Stomach (tissue), 9 donors: ENCODE results near the gene PXMP4. TPM values are rescaled to one million over a fixed set of nuclear protein-coding genes. Genes with fewer than 3 reads are reported as not detected.

Experiments
- DNase-seq, 2 donors: peaks; one replicate each; pipeline versions ENCODE4 v3.0.0 to v3.0.0-alpha.2; 2013 to 2019
- H3K27ac ChIP-seq, 5 donors: fragments of 200-600 bp in 4 of 5; sonication (generic) in 4 of 5; one replicate each; pipeline ENCODE4 v1.5.1; 2013 to 2019; ENCODE audit warnings: mild to moderate bottlenecking in 1 of 5, moderate library complexity in 1 of 5
- H3K27me3 ChIP-seq, 3 donors: fragments of 200-600 bp; sonication (generic); one replicate each; pipeline ENCODE4 v1.5.1; 2017 to 2019; ENCODE audit warnings: mixed run types in 1 of 3
- H3K36me3 ChIP-seq, 4 donors: fragments of 200-600 bp; sonication (generic); 1 replicate in 3 of 4; 2 replicates in 1 of 4; pipeline ENCODE4 v1.5.1; 2016 to 2019
- H3K4me1 ChIP-seq, 4 donors: fragments of 200-600 bp; sonication (generic); one replicate each; pipeline ENCODE4 v1.5.1; 2016 to 2019
- H3K4me3 ChIP-seq, 4 donors: fragments of 200-600 bp; sonication (generic) in 3 of 4; one replicate each; pipeline ENCODE4 v1.5.1; 2016 to 2019; ENCODE audit warnings: mild to moderate bottlenecking in 1 of 4
- H3K9me3 ChIP-seq, 4 donors: fragments of 200-600 bp; sonication (generic); one replicate each; pipeline ENCODE4 v1.5.1; 2016 to 2019
- CTCF ChIP-seq, 7 experiments: fragments of 450-650 bp in 4 of 7; fragments of 200-600 bp in 3 of 7; sonication (generic) in 3 of 7; IDR thresholded peaks; one replicate each; pipeline ENCODE4 v1.5.1; 2016 to 2019; ENCODE audit warnings: antibody characterized with exemption in 7 of 7, control low read depth in 2 of 7, mild to moderate bottlenecking in 1 of 7
- EP300 ChIP-seq: sonication (generic); formaldehyde crosslinking; IDR thresholded peaks from one replicate; pipeline ENCODE4 v1.6.1; 2017; ENCODE audit warnings: antibody characterized with exemption
- POLR2A ChIP-seq, 4 donors: fragments of 450-650 bp; IDR thresholded peaks; one replicate each; pipeline ENCODE4 v1.6.1; 2016; ENCODE audit warnings: antibody characterized with exemption in 4 of 4, control low read depth in 2 of 4, mild to moderate bottlenecking in 1 of 4, moderate library complexity in 1 of 4
- POLR2AphosphoS5 ChIP-seq, 3 donors: sonication (generic); formaldehyde crosslinking; IDR thresholded peaks; one replicate each; pipeline ENCODE4 v1.6.1; 2016; ENCODE audit warnings: antibody characterized with exemption in 3 of 3
- WGBS, 5 donors: extraction: QIAGEN DNeasy Blood & Tissue Kit in 3 of 5; methylation state at CpG; one replicate each; pipeline versions ENCODE4 v1.1.5 to v1.1.7; 2013 to 2018; 5-methylcytosine and 5-hydroxymethylcytosine counted together
- intact Hi-C: fragments of 100-400 bp; cut with DNase I; formaldehyde crosslinking; loops from one replicate; pipeline ENCODE4 v1.15.1; 2023; ENCODE audit warnings: low total_unique reads
- polyA plus RNA-seq, 3 donors: library from polyadenylated mRNA; stranded (reverse); fragments of 200-250 nt; gene quantifications; one replicate each; pipeline ENCODE4 v1.2.3, GENCODE V29; 2013
- total RNA-seq, 5 donors: library from RNA; depleted of rRNA; stranded (reverse); fragments of >200 nt; gene quantifications; one replicate each; pipeline versions ENCODE4 v1.1.0 to v1.2.3, GENCODE V29; 2014 to 2016
- donor health status: healthy with polysubstance abuse.
- donor health status: Bipolar disorder and iron deficiency.
- donor health status: healthy.

PXMP4 gene
- total and polyA plus RNA-seq, 8 donors, result 0.72 to 36.8 (median 5.6) TPM

GRCh38 chr20:33675136-33675959, 44.8 kb downstream of the PXMP4 start:
- no peak for DNase-seq
- H3K4me3 ChIP-seq, result peak overlapping the region; percentile 68 to 78 (median 78)
- TF ChIP-seq CTCF (IDR thresholded peaks at IDR 0.05), result no peak
- peak in 1 of 3 donors; percentile 47 for TF ChIP-seq POLR2AphosphoS5 (IDR thresholded peaks at IDR 0.05)
- no peak for TF ChIP-seq EP300

GRCh38 chr20:33674294-33675135, 45.6 kb downstream of the PXMP4 start, which contains the start of gene NECAB3:
Gene NECAB3, minus strand, starts transcription at chr20:33674428. Its CDS starts 76 bp downstream, at chr20:33674352.
- H3K36me3 ChIP-seq, result peaks cover 0 to 20% (median 13%) of the 10 kb centered on the region in 4 donors
- WGBS, 5 donors, result 4 to 12% (median 5%) methylated on average over 19 to 73 of the region's 73 CpGs

More at GRCh38 chr20:33675136-33675959, 44.8 kb downstream of the PXMP4 start:
- Histone ChIP-seq H3K9me3 (no peaks in the 10 kb centered on the region), H3K27ac (peak overlapping the region; percentile 88 to 94 (median 90)), H3K4me1 (peaks cover 42 to 67% (median 59%) of the 10 kb centered on the region in 4 donors), H3K36me3 (peaks cover 0 to 15% (median 7%) of the 10 kb centered on the region in 4 donors), H3K27me3 (no peaks in the 10 kb centered on the region)
- WGBS, 5 donors, result 32 to 44% (median 38%) methylated on average over 16 of the region's 16 CpGs
- intact Hi-C loops, result no loop called here

GRCh38 chr20:33673410-33674293, 46.5 kb downstream of the PXMP4 start:
- Histone ChIP-seq H3K36me3 (peaks cover 0 to 28% (median 21%) of the 10 kb centered on the region in 4 donors), H3K27me3 (no peaks in the 10 kb centered on the region), H3K9me3 (no peaks in the 10 kb centered on the region), H3K27ac (peak overlapping the region; percentile 88 to 94 (median 90)), H3K4me3 (peak overlapping the region; percentile 68 to 78 (median 78)), H3K4me1 (peaks cover 44 to 80% (median 71%) of the 10 kb centered on the region in 4 donors)
- TF ChIP-seq POLR2AphosphoS5 (IDR thresholded peaks at IDR 0.05) (no peak), CTCF (IDR thresholded peaks at IDR 0.05) (no peak)
- intact Hi-C loops, result no loop called here
- no peak for DNase-seq
- 7 to 23% (median 11%) methylated on average over 18 to 29 of the region's 29 CpGs for WGBS, 5 donors

More at GRCh38 chr20:33674294-33675135, 45.6 kb downstream of the PXMP4 start, which contains the start of gene NECAB3:
- Histone ChIP-seq H3K4me3 (peak within 1 kb of the TSS; percentile 68 to 78 (median 78)), H3K27me3 (no peaks in the 10 kb centered on the region), H3K4me1 (peaks cover 44 to 75% (median 68%) of the 10 kb centered on the region in 4 donors), H3K27ac (peak within 1 kb of the TSS; percentile 88 to 94 (median 90)), H3K9me3 (no peaks in the 10 kb centered on the region)
- peak; percentile 22 to 84 (median 72) for TF ChIP-seq POLR2AphosphoS5 (IDR thresholded peaks at IDR 0.05)
- TF ChIP-seq EP300, result no peak
- intact Hi-C loops, result no loop called here
- DNase-seq, result peak; percentile 90 to 94

GRCh38 chr20:33673114-33673409, 47.0 kb downstream of the PXMP4 start:
- intact Hi-C loops, result no loop called here
- 39 to 60% (median 47%) methylated on average over 4 of the region's 4 CpGs for WGBS, 5 donors
- H3K9me3 ChIP-seq, result no peaks in the 10 kb centered on the region
- peaks cover 0 to 33% (median 23%) of the 10 kb centered on the region in 4 donors for H3K36me3 ChIP-seq
- TF ChIP-seq EP300, result no peak
- no peak for TF ChIP-seq POLR2A (IDR thresholded peaks at IDR 0.05)
- no peak for TF ChIP-seq POLR2AphosphoS5 (IDR thresholded peaks at IDR 0.05)
- TF ChIP-seq CTCF (IDR thresholded peaks at IDR 0.05), result no peak
- no peaks in the 10 kb centered on the region for H3K27me3 ChIP-seq
- peaks cover 44 to 80% (median 77%) of the 10 kb centered on the region in 4 donors for H3K4me1 ChIP-seq
- no peak for DNase-seq
- peak overlapping the region; percentile 53 to 94 (median 90) for H3K27ac ChIP-seq
- H3K4me3 ChIP-seq, result peak overlapping the region; percentile 68 to 78 (median 78)
